Omental fat pad (tissue), 4 donors: ENCODE data around the gene ZBTB12. TPM values are rescaled to one million over a fixed set of nuclear protein-coding genes. Genes with fewer than 3 reads are reported as not detected.

Experiments used
- ATAC-seq: fragments of 150-250 bp; one replicate; pipeline ENCODE4 v1.9.1; 2016; ENCODE audit warnings: mild to moderate bottlenecking, moderate library complexity; ENCODE audit not compliant: low FRiP score
- DNase-seq: peaks from one replicate; pipeline ENCODE4 v3.0.0-alpha.2; 2019; ENCODE audit warnings: low spot score
- CTCF ChIP-seq, 3 donors: fragments of 450-650 bp; IDR thresholded peaks; one replicate each; pipeline ENCODE4 v1.5.1; 2016 to 2017; ENCODE audit warnings: antibody characterized with exemption in 3 of 3, mild to moderate bottlenecking in 3 of 3, moderate library complexity in 2 of 3
- total RNA-seq, 4 donors: library from RNA; depleted of rRNA; stranded (reverse); fragments of >200 nt; gene quantifications; one replicate each; pipeline ENCODE4 v1.1.0, GENCODE V29; 2016

ZBTB12 gene, protein sequence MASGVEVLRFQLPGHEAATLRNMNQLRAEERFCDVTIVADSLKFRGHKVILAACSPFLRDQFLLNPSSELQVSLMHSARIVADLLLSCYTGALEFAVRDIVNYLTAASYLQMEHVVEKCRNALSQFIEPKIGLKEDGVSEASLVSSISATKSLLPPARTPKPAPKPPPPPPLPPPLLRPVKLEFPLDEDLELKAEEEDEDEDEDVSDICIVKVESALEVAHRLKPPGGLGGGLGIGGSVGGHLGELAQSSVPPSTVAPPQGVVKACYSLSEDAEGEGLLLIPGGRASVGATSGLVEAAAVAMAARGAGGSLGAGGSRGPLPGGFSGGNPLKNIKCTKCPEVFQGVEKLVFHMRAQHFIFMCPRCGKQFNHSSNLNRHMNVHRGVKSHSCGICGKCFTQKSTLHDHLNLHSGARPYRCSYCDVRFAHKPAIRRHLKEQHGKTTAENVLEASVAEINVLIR
- total RNA-seq: 1 to 10 TPM in 3 of 4 donors, under 1 TPM in 1; 0.48 to 1.9 (median 1.4) TPM

DNA sequence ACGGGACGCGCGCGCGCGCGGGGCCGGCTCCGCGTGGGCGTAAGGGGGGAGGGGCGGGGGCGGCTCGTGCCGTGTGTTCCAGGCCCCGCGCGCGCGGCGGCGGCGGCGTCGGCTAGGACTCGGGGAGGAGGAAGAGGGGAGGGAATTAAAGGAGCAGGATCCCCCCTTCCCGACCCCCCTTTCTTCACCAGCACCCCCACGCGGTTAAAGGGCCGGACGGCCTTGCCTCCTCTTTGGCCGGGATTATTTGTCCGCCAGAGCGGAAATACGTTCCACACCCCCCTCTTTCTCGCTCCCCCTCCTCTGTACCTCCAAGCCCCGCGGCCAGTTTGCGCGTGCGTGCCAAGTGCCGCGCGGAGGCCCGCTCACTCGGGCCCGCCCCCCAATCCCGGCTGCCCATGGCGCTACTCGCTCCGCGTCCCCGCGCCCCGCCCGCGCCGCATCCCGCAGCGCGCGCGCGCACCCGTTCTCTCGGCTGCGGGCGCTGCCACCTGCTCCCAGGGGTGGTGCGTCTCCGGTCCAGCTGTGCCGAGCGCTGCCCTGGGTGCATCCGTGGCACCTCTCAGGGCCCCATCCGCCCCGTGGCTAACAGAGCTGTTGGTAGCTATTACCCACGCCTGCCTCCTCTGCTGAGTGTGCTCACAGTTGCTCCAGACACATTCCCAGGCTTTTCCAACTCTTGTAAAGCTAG, at the start of gene ZBTB12:
Gene ZBTB12 (minus strand): TSS at position 134 of the 691 bp plus-strand sequence. CDS start 781 bp downstream, outside the sequence.
- no peak for TF ChIP-seq CTCF (IDR thresholded peaks at IDR 0.05)
- DNase-seq: peak; percentile 66
- ATAC-seq: peak; percentile 66

DNA sequence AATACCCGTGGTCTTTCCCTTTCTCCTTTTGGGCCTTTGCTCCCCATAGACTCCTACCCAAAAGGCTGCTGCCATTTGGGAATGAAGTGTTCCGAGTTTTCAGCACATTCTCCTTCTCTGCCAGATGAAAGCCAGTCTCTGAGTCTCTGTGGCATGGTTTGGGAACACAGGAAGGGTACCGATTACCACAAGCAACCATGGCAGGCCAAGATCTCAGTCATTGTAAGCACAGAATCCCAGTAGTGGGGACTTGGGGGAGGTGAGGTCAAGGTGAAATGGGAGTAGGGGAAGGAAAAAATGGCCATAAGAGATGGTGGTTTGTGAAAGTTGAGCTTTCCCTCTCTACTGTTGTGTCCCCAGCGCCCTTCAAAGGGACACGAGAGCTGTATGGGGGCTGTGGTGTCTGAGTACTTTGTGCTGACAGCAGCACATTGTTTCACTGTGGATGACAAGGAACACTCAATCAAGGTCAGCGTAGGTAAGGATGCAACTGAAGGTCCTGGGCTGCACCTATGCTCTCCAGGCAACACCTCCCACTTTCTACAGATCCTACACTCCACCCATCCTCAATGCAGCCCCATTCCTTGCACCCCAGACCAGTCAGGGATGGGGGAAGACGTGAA, 48.2 kb upstream of the ZBTB12 start:
- no peak for DNase-seq
- ATAC-seq: no peak
- TF ChIP-seq CTCF (IDR thresholded peaks at IDR 0.05): no peak

DNA sequence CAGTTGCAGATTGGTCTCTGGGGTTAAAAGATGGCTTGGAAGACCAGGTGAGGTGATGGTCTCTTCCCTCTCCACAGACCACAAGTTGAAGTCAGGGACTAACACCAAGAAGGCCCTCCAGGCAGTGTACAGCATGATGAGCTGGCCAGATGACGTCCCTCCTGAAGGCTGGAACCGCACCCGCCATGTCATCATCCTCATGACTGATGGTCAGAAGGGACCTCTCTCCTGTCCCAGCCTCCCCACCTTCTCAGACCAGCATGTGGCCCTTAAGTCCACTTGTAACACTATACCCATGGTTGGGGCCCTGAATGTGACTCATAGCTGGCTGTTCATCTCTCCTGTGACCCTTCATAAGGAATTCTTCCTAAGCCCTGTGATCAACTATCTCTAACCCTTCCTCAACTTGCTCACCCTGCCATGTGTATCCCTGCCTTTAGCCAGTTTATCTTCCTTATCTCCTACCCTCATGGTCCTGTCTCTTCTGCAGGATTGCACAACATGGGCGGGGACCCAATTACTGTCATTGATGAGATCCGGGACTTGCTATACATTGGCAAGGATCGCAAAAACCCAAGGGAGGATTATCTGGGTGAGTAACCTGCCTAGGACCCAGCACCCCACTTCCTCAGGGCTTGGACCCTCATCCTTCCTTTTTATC, 47.0 kb upstream of the ZBTB12 start:
- TF ChIP-seq CTCF (IDR thresholded peaks at IDR 0.05): no peak
- no peak for DNase-seq
- peak; percentile 5 for ATAC-seq

- DNase-seq: no peak
Measured at GRCh38 chr6:31948306-31948705, 46.4 kb upstream of the ZBTB12 start.

GRCh38 chr6:31947864-31948263, 46.0 kb upstream of the ZBTB12 start:
- ATAC-seq: no peak
- no peak for TF ChIP-seq CTCF (IDR thresholded peaks at IDR 0.05)
- no peak for DNase-seq

More at GRCh38 chr6:31948306-31948705, 46.4 kb upstream of the ZBTB12 start:
- TF ChIP-seq CTCF (IDR thresholded peaks at IDR 0.05): no peak
- no peak for ATAC-seq

- ATAC-seq (no peak), DNase-seq (no peak)
- TF ChIP-seq CTCF (IDR thresholded peaks at IDR 0.05): no peak
Measured at GRCh38 chr6:31947070-31947675, 45.3 kb upstream of the ZBTB12 start.
